Peyer's patch (tissue), 4 donors: Measurements from ENCODE around the gene SAYSD1.

Experiments used
- CTCF ChIP-seq, 6 experiments: fragments of 450-650 bp in 4 of 6; fragments of 200-600 bp in 2 of 6; sonication (generic) in 1 of 6; IDR thresholded peaks; one replicate each; pipeline ENCODE4 v1.5.1; 2017 to 2019; ENCODE audit warnings: antibody characterized with exemption in 6 of 6, mild to moderate bottlenecking in 3 of 6, moderate library complexity in 1 of 6
- POLR2A ChIP-seq, 2 donors: fragments of 450-650 bp; IDR thresholded peaks; one replicate each; pipeline ENCODE4 v1.5.1; 2017; ENCODE audit warnings: antibody characterized with exemption in 2 of 2, mild to moderate bottlenecking in 2 of 2, moderate library complexity in 2 of 2

DNA sequence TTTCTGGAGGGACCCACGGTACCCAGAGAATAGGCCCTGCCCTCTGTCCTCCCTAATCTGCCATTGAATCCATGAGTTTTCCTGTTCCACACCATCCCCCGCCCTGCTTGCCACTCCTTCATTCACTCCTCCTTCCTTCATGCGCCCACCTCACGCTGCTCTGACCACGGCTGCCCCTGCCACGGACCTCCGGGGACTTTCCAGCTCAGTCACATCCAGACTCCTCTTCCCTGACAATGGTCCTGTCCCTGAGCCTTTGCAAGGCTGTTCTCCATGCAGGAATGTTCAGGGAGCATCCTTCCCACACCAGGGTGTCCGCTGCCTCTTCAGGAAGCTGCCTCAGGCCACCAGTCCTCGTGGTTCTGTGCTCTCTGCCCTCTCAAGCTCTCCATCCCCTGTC is 40.5 kb downstream of the SAYSD1 start:
- TF ChIP-seq CTCF (IDR thresholded peaks at IDR 0.05) (no peak), POLR2A (IDR thresholded peaks at IDR 0.05) (no peak)
